ENCODE results near the gene GALNT11.

GRCh38 chr7:152107945-152108344 lies 82.5 kb downstream of the GALNT11 start:
- TF ChIP-seq CTCF (IDR thresholded peaks at IDR 0.05) (no peak), POLR2A (IDR thresholded peaks at IDR 0.05) (no peak)
